MM.1S (cell line): Measurements from ENCODE around the gene SLC9A5.

Experiments
- EZH2 ChIP-seq: fragments of 300-600 bp; sonication (generic); optimal IDR thresholded peaks from 2 replicates; pipeline ENCODE3; 2017; ENCODE audit warnings: low read depth, mild to moderate bottlenecking, antibody characterized with exemption, low read length, mixed read lengths
- EZH2phosphoT487 ChIP-seq: fragments of 300-600 bp; sonication (generic); IDR thresholded peaks from 2 replicates; pipeline ENCODE4 v1.6.1; 2018; ENCODE audit warnings: antibody characterized with exemption, low read length
- TF ChIP-seq, protein P1 (sequence below): fragments of 300-600 bp; sonication (generic); IDR thresholded peaks from 2 replicates; pipeline ENCODE4 v1.5.1; 2016; ENCODE audit warnings: antibody characterized with exemption, low read length, mixed read lengths

DNA sequence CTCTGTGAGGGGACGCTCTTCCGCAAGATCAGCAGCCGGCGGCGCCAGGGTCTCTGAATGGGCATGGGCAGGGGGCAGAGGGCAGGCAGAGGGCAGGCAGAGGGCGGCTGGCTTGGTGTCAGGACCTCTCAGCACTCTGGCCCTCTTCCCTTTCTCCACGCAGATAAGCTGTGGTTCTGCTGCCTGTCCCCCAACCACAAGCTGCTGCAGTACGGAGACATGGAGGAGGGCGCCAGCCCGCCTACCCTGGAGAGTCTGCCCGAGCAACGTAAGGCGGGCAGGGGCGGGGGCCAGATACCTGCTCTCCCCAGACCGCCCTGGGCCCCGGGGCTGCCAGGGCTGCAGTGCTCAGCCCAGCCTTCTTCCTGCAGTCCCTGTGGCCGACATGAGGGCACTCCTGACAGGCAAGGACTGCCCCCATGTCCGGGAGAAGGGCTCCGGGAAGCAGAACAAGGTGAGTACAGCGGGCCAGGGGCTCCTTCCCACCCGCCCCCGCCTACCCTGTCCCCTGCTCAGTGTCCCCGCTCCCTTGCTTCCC, 45.8 kb upstream of the SLC9A5 start:
- TF ChIP-seq EZH2 (no peak), EZH2phosphoT487 (no peak)
- TF ChIP-seq, protein P1, sequence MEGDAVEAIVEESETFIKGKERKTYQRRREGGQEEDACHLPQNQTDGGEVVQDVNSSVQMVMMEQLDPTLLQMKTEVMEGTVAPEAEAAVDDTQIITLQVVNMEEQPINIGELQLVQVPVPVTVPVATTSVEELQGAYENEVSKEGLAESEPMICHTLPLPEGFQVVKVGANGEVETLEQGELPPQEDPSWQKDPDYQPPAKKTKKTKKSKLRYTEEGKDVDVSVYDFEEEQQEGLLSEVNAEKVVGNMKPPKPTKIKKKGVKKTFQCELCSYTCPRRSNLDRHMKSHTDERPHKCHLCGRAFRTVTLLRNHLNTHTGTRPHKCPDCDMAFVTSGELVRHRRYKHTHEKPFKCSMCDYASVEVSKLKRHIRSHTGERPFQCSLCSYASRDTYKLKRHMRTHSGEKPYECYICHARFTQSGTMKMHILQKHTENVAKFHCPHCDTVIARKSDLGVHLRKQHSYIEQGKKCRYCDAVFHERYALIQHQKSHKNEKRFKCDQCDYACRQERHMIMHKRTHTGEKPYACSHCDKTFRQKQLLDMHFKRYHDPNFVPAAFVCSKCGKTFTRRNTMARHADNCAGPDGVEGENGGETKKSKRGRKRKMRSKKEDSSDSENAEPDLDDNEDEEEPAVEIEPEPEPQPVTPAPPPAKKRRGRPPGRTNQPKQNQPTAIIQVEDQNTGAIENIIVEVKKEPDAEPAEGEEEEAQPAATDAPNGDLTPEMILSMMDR: no peak
